Epidermal melanocyte (primary cell): ENCODE results near the gene KDM1B.
"Not testable (repeated sequence)": the region's sequence is repeated elsewhere in the genome, so short reads cannot be mapped to it uniquely, and the experiment has no call there.

Source experiments
- DNase-seq: peaks from one replicate; pipeline ENCODE4 v3.0.0; 2011; ENCODE audit warnings: low spot score; ENCODE audit not compliant: insufficient read length

KDM1B gene

DNA sequence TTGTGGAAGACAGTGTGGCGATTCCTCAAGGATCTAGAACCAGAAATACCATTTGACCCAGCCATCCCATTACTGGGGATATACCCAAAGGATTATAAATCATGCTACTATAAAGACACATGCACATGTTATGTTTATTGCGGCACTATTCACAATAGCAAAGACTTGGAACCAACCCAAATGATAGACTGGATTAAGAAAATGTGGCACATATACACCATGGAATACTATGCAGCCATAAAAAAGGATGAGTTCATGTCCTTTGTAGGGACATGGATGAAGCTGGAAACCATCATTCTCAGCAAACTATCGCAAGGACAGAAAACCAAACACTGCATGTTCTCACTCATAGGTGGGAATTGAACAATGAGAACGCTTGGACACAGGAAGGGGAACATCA is 78.5 kb downstream of the KDM1B start:
- DNase-seq: not testable (repeated sequence)

DNA sequence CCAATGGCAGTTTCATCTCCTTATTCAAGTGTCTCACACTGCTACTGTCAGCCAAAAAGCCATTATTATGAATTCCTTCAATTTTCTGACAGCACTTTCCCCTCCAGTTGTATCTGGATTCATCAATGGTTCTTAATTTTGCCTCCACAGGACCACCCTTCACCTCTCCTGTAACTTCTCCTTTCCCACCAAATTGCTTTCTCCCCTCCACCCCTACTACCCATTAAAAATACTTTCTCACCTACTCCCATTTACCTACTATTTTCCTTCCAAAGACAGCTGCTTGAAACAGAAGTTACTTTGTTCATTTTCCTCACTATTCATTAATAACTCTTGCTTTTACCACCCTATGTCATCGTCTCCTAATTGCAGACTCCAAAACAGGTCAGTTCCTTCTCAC is 79.3 kb downstream of the KDM1B start:
- DNase-seq: no peak

DNA sequence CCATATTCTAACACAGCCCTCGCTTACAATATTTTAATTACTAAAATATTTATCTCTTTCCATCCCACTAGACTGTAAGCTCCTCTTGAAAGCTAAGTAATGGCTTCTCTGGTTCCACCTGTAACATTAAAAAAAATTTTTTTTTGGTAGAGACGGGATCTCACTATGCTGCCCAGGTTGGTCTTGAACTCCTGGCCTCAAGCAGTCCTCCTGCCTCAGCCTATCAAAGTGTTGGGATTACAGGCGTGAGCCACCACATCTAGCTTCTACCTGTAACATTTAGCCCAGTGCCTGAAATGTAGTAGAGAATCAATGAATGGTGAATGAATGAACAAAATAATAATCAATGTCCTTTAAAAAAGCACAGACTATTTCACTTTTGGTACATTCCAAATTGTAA is 80.3 kb downstream of the KDM1B start:
- no peak for DNase-seq

DNA sequence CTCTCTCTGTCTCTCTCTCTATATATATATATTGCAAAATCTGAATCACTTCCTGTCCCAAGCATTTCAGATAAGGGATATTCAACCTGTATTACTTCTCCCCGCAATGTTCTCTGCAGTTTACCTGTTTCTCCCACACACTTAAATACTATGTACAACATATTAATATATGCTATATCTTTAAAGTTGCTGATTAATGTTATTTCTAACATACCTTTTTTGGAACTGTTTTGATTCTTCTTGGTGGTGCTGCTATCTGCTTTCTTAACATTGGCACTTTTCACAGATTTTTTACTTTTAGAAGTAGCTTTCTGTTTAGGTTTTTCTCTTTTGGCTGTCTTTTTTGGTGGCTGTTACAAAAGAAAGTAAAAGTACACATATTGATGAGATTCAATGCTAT is 81.9 kb downstream of the KDM1B start:
- no peak for DNase-seq

DNA sequence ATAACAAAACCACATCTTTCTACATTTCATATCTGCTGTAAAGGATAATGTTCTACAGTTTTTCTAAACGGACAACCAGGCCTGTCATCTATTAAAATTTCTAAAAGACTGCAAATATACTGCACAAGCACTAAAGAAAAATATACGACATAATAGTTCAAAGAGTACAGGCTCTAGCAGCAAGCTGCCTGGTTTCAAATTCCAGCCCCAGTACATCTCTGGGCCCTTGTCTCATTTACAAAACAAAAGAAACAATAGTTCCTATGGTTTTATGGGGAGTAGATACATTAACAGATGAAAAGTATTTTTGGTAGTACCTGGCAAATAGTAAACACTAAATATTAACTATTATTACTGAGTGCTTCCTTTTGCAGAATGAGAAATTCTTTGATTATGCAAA is 85.0 kb downstream of the KDM1B start:
- DNase-seq: no peak

DNA sequence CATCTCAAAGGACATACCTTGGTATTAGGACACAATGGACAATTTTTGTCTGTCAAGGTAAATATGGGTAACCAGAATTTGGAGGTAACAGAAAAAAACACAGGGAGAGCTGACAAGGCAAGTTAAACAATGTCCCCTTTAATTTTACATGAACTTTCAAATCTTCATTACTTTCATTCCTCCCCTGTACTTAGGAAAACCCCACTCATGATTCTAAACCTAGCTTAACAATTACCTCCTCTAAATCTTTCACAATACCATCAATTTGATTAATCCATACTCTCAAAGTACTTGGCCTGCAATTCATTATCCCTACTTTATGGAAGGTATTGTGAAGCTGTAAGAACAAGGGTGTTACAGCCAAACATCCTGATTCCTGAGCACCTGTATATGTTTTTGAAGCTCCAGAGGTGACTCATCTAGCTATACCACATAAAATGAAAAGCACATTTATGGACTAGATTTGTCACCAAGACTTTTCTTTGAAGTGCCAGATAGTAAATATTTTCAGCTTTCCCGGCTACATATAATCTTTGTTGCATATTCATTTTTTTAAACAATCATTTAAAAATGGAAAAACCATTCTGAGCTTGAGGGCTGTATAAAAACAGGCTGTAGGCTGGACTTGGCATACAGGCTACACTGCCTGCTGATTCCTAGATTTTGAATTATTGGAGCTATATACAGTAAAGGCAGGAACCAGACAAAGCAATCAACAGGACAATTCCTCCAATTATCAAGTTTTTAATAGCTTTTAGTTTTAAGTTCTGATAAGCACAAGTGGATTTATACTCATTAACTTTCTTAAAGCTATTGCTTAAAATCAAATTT is 86.2 kb downstream of the KDM1B start:
- DNase-seq: no peak

DNA sequence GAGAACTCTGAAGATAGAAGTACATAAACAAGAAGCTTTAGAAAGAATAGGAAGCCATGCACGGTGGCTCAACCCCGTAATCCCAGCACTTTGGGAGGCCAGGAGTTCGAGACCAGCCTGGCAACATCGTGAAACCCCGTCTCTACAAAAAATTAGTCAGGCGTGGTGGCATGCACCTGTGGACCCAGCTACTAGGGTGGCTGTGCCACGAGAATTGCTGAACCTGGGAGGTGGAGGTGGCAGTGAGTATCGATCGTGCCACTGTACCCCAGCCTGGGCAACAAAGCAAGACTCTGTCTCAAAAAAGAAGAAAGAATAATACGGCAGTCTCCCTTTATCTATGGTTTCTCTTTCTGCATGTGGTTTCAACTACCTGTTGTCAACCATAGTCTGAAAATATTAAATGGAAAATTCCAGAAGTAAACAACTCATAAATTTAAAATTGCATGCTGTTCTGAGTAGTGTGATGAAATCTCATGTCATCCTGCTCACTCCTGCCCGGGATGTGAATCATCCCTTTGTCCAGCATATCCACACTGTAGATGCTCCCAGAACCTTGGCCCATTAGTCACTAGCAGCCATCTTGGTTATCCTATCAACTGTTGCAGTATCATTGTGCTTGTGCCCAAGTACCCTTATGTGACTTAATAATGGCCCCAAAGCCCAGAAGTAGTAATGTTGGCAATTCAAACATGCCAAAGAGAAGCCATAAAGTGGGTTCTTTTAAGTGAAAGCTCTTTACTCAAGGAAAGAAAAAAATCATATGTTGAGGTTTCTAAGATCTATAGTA is 87.0 kb downstream of the KDM1B start:
- DNase-seq: no peak

DNA sequence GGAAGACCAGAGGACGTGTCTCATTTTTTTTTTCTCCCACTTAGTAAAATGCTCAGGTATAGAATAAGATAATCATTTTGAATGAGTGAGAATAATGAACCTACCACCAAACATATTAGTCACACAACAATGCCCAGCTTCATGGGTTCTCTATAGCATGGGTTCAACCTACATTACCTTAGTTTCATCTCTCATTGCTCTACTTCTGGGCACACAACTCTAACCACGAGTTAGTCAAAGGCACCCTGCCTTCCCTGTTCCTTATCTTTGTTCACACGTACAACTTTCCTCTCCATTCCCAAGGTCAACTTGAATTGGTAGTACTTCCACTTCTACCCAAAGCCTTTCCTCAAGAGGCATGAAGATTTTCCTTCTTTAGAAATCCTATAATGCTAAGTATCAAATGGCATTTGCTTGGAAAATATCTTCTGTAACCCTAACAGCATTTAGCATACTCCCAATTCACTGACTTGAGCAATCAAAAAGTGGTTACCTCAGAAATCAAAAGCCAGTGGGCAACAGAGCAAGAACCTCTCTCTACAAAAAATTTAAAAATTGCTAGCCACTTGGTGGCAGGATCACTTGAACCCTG is 88.2 kb downstream of the KDM1B start:
- DNase-seq: no peak

DNA sequence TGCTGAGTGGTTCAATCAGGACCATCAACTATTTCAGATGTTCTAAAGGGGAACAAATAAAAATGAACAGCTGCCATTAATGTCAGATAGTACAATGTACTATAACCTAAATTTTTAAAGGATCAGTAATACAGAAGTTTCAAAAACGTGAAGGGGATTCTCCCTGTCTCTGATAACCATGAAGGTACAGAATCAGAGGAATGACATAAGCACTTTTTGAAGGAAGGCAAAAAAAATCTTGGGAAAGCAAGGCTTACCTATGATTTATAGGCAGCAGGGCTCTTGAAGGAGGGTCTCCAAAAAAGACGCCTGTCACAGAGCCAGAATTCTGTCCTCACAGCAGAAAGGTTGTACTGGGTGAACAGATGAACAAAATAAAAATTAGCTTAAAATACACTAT is 89.0 kb downstream of the KDM1B start:
- DNase-seq: no peak

DNA sequence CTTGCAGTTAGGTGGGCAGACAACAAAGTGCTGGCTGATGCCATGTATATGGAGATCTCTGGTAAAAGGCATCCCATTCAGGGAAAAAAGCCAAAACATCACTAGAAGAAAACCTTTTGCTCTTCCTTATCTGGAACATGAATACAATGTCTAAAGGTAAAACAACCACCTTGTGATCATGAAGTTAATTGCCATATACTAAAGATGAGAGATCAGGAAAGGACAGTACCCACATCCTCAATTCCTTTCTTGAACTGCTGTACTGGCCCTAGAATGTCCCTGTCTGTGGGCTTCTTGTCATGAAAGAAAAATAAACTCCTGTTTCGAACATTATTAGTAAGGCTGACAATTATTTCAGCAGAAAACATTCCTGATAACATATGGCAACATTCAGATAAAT is 89.9 kb downstream of the KDM1B start:
- no peak for DNase-seq

DNA sequence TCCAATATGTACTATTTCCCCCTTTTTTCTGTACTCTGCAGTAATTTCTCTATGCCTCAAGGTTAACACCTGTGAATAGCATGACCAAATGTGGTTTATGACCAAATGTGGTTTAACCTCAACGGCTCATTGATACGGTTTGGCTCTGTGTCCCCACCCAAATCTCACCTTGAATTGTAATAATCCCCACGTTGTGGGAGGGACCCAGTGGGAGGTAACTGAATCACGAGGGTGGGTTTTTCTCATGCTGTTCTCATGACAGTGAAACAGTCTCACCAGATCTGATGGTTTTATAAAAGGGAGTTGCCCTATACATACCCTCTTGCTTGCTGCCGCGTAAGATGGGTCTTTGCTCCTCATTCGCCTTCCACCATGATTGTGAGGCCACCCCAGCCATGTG is 90.4 kb downstream of the KDM1B start:
- no peak for DNase-seq

DNA sequence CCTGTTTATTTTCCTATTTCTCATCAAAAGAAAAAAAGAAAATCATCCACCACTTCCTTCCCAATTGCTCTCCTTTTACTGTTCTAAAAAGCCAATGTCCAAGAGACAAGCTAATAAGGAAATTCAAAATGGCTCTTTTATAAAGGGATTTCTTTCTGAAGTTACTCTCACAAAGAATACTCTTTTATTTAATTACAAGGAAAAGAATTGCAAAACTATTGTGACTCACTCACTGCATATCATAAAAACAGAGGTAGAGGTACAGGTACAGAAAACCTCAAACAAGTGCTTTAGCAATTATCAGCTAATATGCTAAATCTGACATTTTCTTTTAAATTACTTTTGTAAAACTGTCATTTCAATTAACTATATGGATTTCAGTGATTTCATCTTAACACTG is 91.0 kb downstream of the KDM1B start:
- no peak for DNase-seq

DNA sequence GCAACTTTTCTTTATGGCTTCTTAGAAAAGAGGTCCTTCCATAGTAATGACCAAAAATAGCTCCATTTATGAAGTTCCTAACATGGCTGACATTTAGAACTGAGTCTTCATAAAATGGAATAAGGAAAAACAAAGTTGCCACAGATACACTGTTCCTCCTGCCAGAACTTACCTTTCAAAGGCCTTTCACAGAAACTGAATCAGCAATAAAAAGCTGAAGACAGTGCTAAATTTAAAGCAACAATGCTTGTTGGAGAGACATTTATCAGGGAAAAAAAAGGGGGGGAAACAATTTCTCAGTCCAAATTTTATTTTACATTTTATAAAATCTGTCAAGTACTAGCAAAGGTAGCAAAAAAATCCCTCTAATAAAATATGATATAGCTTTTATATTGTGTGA is 91.8 kb downstream of the KDM1B start:
- no peak for DNase-seq

DNA sequence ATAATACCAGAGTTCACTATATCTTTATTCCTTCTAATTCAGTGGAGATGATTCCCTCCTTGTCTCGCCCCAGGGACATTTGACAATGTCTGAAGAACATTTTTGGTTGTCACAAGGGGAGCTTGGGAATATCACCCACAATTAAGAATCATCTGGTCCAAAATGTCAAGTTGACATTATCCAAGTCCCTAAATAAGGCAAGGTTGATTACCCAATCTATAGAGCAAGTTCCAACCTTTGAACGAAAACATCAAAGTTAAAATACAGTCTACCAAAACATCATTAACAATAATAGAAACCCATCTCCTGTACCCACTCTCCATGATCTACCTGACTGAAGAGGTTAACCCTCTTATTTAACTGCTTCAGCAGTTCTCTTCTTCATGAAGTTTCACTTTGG is 93.5 kb downstream of the KDM1B start:
- DNase-seq: no peak

DNA sequence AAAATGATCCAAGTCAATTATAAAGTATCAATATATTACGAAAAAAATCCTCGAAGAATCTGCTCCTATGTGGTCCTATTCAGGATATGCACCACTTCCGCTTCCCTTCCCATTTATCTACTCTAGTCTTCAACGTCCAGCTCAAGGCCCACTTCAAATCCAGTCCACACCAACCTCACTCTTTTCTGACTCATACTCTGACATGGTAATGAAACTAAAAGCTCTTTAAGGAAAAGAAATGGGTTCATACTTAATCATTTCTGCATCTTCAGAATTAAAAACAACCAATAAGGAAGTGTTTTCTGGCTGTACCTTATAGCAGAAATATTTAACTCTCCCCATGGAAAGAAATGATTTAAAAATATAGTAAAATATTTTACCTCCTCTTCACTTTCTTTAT is 94.0 kb downstream of the KDM1B start:
- no peak for DNase-seq

DNA sequence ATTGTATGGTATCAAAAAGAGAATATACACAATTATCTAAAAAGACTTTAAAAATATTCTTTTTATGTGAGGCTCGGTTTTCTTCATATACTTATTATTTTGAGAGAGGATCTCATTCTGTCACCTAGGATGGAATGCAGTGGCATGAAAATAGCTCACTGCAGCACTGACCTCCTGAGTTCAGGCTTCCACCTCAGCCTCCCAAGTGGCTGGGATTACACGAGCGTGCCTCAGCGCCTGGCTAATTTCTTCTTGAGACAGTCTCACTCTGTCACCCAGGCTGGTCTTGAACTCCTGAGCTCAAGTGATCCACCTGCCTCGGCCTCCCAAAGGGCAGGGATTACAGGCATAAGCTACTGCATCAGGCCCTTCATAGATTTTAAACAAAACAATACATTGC is 98.4 kb downstream of the KDM1B start:
- DNase-seq: no peak

DNA sequence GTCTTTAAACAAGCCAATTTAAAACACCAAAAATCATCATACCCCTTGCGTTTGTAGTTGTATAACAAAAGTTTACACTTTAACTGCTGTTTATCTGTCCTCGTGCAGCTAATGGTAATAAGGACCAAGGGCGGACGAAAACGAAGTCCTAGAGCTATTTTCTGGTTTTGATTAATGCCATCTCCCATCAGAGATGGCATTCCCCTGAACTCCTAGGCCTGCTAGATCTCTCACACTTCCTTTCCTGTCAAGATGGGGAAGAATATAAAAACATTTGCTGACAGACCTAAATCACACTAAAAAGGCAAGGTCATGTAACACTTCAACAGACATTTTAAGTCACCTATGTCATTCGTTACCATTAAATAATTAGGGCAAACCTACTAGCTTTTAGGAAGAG is 99.6 kb downstream of the KDM1B start:
- no peak for DNase-seq

DNA sequence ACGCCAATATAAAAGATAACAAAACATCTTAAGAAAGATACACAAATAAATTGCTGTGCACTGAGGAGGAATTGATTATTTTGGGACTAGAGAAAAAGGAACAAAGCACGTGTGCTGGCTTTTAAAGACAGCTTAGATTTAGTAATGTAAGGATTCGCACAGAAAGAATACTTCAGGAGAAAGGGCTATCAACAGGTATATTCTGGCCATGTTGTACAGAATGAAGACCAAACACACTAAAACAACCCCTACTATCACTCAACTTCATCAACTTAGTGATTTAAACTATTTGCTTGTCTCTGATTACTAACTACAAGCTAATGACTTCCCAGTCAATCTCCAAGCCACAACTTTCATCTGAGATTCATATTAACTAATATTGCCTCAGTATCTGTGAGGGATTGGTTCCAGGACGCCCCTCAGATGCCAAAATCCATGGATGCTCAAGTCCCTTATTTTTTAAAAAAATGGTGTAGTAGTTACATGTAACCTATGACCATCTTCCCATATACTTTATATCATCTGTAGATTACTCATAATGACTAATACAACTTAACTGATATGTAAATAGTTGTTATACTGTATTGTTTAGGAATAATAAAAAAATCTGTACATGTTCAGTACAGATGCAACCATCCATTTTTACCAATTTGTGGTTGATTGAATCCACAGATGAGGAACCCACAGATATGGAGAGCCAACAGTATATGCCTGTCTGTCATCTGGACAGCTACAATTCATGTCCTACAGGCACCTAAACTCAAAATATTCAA is 104.6 kb downstream of the KDM1B start:
- DNase-seq: no peak

DNA sequence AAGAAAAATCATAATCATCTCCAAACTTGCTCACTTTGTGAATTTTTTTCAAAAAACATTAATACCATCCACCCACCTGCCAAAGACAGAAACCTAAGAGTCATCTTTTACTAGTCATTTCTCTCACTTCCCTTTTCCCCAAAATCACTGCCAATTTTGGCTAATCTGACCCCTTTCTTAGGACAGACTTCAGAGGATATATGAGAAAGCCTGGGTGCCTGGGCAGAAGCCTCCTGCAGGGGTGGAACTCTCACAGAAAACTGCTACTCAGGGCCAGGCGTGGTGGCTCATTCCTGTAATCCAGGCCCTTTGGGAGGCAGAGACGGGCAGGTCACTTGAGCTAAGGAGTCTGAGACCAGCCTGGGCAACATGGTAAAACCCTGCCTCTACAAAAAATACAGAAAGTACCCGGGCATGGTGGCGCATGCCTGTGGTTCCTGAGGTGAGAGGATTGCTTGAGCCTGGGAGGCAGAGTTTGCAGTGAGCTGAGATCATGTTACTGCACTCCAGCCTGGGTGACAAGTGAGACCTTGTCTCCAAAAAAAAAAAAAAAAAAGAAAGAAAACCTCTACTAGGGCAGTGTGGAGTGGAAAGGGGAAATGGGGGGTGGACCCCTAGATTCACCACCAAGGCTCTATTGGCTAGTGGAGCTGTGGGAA is 105.4 kb downstream of the KDM1B start:
- DNase-seq: no peak

DNA sequence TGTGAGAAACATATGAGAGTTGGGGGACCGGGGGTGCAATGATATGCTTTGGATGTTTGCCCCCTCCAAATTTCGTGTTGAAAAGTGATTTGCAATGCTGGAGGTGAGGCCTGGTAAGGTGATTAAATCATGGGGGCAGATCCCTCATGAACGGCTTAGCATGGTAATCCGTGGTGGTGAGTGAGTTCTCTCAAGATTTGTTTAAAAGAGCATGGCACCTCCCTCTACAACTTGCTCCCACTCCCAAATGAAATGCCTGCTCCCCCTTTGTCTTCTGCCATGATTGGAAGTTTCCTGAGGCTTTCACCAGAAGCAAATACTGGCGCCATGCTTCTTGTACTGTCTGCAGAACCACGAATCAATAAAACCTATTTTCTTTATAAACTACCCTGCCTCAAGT is 106.7 kb downstream of the KDM1B start:
- no peak for DNase-seq

DNA sequence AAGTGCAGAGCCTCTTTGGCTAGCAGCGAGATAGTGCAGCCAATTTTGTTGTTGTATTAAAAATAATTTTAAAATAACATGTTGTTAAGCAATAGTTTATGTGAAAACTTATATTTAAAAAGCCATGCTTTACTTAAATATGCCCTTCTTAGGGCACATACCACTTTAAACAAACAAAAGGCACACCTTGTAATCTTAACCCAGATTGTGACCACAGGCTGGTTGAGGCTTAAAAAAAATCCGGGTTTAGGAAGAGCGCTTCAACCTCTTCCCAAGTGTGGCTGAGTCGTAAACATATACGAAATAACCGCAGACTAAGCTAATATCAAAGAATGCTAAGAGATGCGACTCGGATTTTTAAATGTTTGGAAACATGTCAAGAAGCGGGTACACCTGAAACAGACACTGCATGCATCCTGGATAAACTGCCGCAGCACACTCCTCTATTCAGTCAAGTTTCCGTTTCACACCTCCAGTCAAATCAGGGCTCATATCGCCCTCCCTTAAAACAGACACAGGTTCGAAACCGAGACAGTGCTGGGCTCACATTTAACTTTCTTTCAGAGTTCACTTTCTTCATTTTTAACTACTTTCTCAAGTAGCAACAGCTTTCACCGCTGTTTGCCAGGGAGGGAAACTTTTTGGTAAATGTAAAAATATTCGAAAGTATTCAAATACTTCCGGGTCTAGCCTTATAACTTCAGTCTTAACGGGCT is 107.6 kb downstream of the KDM1B start:
- DNase-seq: no peak
